ENCODE results near the gene SOX10.

DNA sequence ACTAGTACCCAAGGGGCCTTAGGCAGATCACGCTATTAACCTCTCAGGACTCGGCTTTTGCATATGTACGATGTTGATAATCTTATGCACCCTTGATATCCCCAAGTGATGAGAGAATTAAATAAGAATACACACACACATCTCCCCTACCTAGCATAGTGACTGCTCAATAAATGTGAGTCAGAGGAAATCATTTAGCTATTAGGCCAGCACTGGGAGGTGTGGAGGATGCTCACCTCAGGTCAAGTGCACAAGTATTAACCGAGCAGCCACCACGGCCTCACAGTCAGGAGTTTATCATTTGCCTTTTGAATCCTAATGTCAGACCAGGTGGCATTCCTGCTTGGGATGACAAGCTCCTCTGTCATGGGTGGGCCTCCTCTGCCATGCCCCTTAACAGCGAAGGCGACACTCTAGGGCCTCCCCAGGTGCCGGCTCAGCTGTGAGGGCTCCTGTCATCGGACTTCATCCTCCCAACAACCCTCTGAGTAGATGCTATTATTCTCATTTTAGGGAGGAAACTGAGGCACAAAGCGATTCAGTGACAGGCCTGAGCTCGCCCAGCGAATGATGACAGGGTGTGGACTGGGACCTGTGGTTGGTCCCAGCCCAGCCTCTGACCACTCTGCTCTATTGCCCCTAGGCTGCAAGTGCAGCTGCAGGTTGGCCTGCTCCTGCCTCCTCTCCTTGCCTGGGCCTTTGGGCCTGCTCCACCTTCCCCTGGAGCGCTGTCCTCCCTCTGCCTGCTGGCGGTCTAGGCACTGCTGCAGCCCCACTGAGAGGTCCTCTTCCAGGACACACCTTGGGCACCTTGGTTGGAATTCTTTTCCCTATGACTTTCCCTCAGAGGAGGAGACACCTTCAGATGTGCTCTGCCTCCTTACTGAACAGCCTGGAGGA lies 5.0 kb upstream of the SOX10 start:
- TF ChIP-seq, protein P1, sequence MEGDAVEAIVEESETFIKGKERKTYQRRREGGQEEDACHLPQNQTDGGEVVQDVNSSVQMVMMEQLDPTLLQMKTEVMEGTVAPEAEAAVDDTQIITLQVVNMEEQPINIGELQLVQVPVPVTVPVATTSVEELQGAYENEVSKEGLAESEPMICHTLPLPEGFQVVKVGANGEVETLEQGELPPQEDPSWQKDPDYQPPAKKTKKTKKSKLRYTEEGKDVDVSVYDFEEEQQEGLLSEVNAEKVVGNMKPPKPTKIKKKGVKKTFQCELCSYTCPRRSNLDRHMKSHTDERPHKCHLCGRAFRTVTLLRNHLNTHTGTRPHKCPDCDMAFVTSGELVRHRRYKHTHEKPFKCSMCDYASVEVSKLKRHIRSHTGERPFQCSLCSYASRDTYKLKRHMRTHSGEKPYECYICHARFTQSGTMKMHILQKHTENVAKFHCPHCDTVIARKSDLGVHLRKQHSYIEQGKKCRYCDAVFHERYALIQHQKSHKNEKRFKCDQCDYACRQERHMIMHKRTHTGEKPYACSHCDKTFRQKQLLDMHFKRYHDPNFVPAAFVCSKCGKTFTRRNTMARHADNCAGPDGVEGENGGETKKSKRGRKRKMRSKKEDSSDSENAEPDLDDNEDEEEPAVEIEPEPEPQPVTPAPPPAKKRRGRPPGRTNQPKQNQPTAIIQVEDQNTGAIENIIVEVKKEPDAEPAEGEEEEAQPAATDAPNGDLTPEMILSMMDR (IDR thresholded peaks at IDR 0.05): no peak
- TF ChIP-seq TCF7L2 (IDR thresholded peaks at IDR 0.05; ENCODE audit: low read depth, low read length): no peak

Measured in Panc1 (cell line).